ENCODE data around the gene KRT86.

Gene KRT86

DNA sequence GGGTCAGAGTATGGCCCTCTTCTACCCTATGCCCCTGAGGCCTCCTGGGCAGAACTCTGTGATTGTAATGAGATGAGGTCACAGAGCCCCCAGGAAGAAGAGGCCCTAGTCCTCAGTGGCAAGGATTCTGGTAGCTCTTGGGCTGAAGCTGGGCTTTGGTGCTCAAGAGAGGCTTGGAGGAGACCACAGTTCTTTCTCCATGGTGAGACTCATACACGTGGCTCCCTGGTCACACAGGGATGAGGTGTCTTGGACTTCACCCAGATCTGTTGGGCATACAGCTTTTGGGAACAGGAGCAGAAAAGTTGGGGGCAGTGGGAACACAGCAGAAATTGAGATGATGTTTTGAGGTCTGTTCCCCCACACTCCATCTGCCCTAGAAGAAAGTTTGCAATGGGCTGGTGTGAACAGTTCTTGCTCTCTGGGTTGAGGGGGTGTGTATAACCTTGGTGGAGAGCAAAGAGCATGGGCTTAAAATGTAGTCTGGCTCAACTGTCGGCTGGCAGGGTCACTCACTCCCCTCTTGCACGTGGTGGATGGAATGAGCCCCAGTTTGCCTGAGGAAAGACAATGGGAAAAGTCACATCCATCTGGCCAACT lies at the start of gene KRT86:
Gene KRT86, plus strand, starts transcription at position 125 of the 600 bp plus-strand sequence. CDS start 27,272 bp downstream, outside the sequence.
- TF ChIP-seq, protein P1, sequence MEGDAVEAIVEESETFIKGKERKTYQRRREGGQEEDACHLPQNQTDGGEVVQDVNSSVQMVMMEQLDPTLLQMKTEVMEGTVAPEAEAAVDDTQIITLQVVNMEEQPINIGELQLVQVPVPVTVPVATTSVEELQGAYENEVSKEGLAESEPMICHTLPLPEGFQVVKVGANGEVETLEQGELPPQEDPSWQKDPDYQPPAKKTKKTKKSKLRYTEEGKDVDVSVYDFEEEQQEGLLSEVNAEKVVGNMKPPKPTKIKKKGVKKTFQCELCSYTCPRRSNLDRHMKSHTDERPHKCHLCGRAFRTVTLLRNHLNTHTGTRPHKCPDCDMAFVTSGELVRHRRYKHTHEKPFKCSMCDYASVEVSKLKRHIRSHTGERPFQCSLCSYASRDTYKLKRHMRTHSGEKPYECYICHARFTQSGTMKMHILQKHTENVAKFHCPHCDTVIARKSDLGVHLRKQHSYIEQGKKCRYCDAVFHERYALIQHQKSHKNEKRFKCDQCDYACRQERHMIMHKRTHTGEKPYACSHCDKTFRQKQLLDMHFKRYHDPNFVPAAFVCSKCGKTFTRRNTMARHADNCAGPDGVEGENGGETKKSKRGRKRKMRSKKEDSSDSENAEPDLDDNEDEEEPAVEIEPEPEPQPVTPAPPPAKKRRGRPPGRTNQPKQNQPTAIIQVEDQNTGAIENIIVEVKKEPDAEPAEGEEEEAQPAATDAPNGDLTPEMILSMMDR (IDR thresholded peaks at IDR 0.05; ENCODE audit: low read length), result no peak
- no peak for TF ChIP-seq EZH2 (IDR thresholded peaks at IDR 0.05; ENCODE audit: borderline replicate concordance, low read length)
- Histone ChIP-seq H3K27ac (ENCODE audit: low read depth, low read length, poor library complexity, severe bottlenecking) (no peak within 1 kb of the TSS), H3K4me3 (ENCODE audit: low read depth, low read length, poor library complexity, severe bottlenecking) (no peak within 1 kb of the TSS), H4K20me1 (ENCODE audit: insufficient read depth, low read length) (no peaks in the 10 kb centered on the region), H2AFZ (ENCODE audit: low read length) (no peak within 1 kb of the TSS), H3K27me3 (ENCODE audit: insufficient read depth, low read length) (peaks cover 9% of the 10 kb centered on the region; the same call in 1 of the 2 replicates), H3K79me2 (ENCODE audit: insufficient read depth, low read length) (no peaks in the 10 kb centered on the region), H3K4me1 (ENCODE audit: insufficient read depth, low read length, severe bottlenecking) (no peaks in the 10 kb centered on the region), H3K9me3 (ENCODE audit: low read length) (no peaks in the 10 kb centered on the region), H3K9ac (ENCODE audit: low read length) (no peak within 1 kb of the TSS), H3K36me3 (ENCODE audit: insufficient read depth, low read length) (no peaks in the 10 kb centered on the region), H3F3A (ENCODE audit: insufficient read depth, low read length) (no peaks in the 10 kb centered on the region), H3K4me2 (ENCODE audit: low read length) (no peak within 1 kb of the TSS), H3K9me2 (ENCODE audit: low read depth, low read length) (no peaks in the 10 kb centered on the region)

DNA sequence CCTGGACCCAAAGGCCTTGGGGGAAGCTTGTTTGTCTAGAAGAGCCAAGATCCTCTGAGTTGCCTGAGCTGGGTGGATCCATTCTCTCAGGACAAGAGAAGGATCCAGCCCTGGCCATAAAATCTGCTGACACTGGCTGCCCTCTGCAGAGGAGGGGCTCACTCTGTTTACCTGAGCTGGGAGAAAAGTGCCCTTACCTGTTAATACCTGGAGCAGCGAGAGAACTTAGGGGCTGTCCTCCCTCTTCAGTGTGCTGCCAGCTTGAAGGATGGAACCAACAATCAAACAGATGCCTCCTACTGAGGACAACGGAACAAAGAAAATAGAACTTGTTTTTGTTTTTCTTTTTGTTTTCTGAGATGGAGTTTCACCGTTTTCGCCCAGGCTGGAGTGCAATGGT lies 48.7 kb upstream of the KRT86 start:
- TF ChIP-seq, protein P1 (IDR thresholded peaks at IDR 0.05; ENCODE audit: low read length), result no peak
- TF ChIP-seq EZH2 (IDR thresholded peaks at IDR 0.05; ENCODE audit: borderline replicate concordance, low read length), result no peak
- Histone ChIP-seq H3K36me3 (ENCODE audit: insufficient read depth, low read length) (no peaks in the 10 kb centered on the region), H2AFZ (ENCODE audit: low read length) (no peak overlapping the region), H3F3A (ENCODE audit: insufficient read depth, low read length) (no peaks in the 10 kb centered on the region), H3K27ac (ENCODE audit: low read depth, low read length, poor library complexity, severe bottlenecking) (no peak overlapping the region), H3K4me2 (ENCODE audit: low read length) (no peak overlapping the region), H3K27me3 (ENCODE audit: insufficient read depth, low read length) (no peaks in the 10 kb centered on the region), H3K4me3 (ENCODE audit: low read depth, low read length, poor library complexity, severe bottlenecking) (no peak overlapping the region), H3K4me1 (ENCODE audit: insufficient read depth, low read length, severe bottlenecking) (no peaks in the 10 kb centered on the region), H4K20me1 (ENCODE audit: insufficient read depth, low read length) (no peaks in the 10 kb centered on the region), H3K9me3 (ENCODE audit: low read length) (no peaks in the 10 kb centered on the region), H3K9me2 (ENCODE audit: low read depth, low read length) (no peaks in the 10 kb centered on the region), H3K79me2 (ENCODE audit: insufficient read depth, low read length) (no peaks in the 10 kb centered on the region), H3K9ac (ENCODE audit: low read length) (no peak overlapping the region)

DNA sequence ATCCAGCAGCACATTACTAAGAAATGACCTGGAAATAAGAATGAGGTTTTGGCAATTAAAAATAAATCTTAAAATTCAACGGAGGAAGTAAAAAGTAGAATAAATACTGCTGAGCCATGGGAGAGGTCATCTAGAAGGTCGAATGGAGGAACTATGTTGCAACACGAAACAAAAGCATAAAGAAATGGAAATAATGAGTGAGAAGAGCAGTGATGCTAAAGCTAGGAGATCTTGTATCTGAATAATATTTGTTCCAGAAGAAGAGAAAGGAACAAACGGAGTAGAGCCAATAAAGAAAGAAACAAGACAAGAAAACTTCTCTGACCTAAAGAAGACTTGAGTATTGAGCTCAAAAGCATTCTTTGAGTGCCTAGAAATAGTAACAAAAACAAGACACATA lies 48.0 kb upstream of the KRT86 start:
- no peak overlapping the region for H3K4me3 ChIP-seq (ENCODE audit: low read depth, low read length, poor library complexity, severe bottlenecking)
- no peaks in the 10 kb centered on the region for H3K79me2 ChIP-seq (ENCODE audit: insufficient read depth, low read length)
- H2AFZ ChIP-seq (ENCODE audit: low read length), result no peak overlapping the region
- H3K4me1 ChIP-seq (ENCODE audit: insufficient read depth, low read length, severe bottlenecking), result no peaks in the 10 kb centered on the region
- H3K36me3 ChIP-seq (ENCODE audit: insufficient read depth, low read length), result no peaks in the 10 kb centered on the region
- no peak overlapping the region for H3K27ac ChIP-seq (ENCODE audit: low read depth, low read length, poor library complexity, severe bottlenecking)
- H4K20me1 ChIP-seq (ENCODE audit: insufficient read depth, low read length), result no peaks in the 10 kb centered on the region
- no peaks in the 10 kb centered on the region for H3F3A ChIP-seq (ENCODE audit: insufficient read depth, low read length)
- no peaks in the 10 kb centered on the region for H3K9me3 ChIP-seq (ENCODE audit: low read length)
- no peaks in the 10 kb centered on the region for H3K9me2 ChIP-seq (ENCODE audit: low read depth, low read length)
- TF ChIP-seq, protein P1 (IDR thresholded peaks at IDR 0.05; ENCODE audit: low read length), result no peak
- TF ChIP-seq EZH2 (IDR thresholded peaks at IDR 0.05; ENCODE audit: borderline replicate concordance, low read length), result no peak
- no peak overlapping the region for H3K9ac ChIP-seq (ENCODE audit: low read length)
- no peaks in the 10 kb centered on the region for H3K27me3 ChIP-seq (ENCODE audit: insufficient read depth, low read length)
- no peak overlapping the region for H3K4me2 ChIP-seq (ENCODE audit: low read length)

Data from OCI-LY1 (cell line).